Suppressor macrophage (primary cell): ENCODE results near the gene SLCO4A1.

ENCODE experiments used
- DNase-seq, 4 experiments: peaks; one replicate each; pipeline ENCODE4 v3.0.0-alpha.2; 2020 to 2022
- total RNA-seq, 17 experiments: gene quantifications; one replicate each; lab custom pipeline; 2026; ENCODE audit warnings: mixed read lengths in 6 of 17, inconsistent platforms in 3 of 17; lab: John Stamatoyannopoulos, UW

SLCO4A1 gene
- total RNA-seq: 18.2 to 80.9 (median 31.5) reads per million in 17 experiments

DNA sequence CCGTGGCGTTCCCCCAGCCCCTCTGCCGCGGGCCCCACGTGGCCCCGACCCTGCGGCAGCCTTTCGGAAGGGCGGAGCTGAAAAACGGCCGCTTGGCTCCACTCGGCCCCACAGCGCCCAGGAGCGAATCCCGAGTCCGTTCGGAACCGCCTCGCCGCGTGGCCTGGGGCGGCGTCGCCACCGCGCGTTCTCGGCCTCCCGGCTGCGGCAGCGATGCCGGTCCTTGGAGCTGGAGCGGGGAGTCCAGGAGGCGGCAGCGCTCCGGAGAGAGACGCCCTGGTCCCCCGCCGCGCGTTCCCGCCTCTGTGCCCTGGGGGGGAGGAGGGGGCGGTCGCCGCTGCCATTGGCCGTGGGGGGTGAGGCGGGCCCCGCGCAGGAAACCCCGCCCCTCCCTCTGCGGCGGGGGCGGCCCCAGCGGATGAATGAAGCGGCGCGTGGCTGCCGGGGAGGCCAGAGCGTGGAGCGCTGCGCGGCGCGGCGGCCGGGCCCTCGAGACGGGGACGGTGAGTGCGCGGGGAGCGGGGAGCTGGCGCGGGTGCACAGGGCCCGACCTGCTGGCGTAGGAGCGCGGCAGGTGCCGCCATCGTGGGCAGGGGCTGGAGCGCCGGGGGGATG, at the start of gene SLCO4A1:
Gene SLCO4A1, plus strand, starts transcription at position 453 of the 615 bp plus-strand sequence. CDS start 13,952 bp downstream, outside the sequence.
- peak; percentile 76 to 90 (median 84) for DNase-seq

- DNase-seq: no peak
These were observed 49.7 kb upstream of the SLCO4A1 start for GRCh38 chr20:62592506-62593177.

GRCh38 chr20:62593616-62594015, 48.7 kb upstream of the SLCO4A1 start:
- no peak for DNase-seq

GRCh38 chr20:62595069-62595468, 47.2 kb upstream of the SLCO4A1 start:
- DNase-seq: no peak

DNA sequence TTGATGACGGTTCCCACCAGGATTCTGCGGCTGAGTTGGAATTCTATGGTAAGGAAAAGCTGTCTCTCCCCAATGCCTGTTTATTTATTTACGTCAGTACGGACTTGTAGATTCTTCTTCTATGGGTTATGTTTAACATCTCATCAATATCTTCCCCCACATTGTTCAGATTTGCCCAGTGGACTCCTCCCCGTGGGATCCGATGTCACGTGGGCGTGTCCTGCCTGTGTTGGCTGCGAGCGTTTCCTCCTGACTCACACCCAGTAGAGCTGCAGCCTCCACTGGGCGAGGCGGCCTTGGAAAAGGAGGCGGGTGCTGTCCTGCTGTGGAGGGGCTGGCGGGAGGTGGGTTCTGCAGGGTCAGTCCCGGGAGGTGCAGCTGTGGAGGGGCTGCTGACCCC, 46.8 kb upstream of the SLCO4A1 start:
- DNase-seq: peak in 3 of 4 experiments; percentile 49 to 61 (median 60)

DNA sequence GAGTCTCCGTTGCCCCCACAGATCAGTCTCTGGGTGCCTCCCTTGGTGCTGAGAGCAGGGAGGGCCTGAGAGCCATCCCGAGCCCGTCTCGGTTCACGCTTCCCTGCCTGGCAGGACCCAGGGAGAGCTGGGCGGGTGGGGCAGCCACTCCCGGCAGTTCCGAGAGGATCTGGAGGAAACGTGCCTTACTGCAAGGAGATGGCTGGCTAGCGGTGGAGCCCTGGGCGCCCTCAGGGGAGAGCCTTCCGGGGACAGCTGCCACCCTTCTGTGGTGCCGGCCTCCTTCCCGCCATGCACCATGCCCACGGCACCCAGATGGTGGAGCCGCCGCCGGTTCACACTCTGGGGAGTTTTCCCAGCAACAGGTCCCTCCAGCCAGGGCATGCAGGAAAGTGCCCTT, 45.8 kb upstream of the SLCO4A1 start:
- DNase-seq: no peak

- DNase-seq: no peak
These were observed 45.4 kb upstream of the SLCO4A1 start for GRCh38 chr20:62596921-62597320.

DNA sequence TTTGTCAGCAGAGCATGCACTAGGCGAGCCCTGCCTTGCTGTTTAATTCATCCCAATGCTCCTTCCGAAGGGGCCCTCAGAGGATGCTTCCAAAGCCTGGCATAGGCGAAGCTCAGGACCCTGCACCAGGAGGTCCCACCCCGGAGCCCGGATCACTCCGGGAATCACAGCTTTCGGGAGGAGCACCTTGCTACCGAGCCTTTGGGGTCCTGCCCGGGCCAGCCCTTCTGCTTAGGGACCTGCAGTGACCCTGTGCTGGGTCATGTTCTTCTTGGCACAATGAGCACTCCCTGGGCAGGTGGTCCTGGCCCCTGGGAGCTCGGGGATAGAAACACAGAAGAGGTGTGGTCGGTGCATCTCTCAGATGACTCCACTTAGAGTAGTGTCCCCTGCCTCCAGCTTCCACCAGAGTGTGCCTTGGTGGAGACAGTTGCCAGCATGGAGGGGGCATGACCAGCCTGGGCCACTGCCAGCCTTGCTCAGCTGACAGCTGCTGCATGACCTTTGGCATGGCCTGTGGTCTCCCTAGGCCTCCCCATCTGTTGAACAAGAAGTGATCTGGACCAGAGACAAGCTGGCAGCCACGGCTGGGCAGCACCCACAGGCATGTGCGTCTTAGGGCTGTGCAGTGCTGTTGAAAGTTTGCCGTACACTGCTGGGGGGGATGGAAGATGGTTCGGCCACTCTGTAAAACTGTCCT, 44.7 kb upstream of the SLCO4A1 start:
- no peak for DNase-seq

- peak in 2 of 4 experiments; percentile 20 to 47 for DNase-seq
These were observed 43.5 kb upstream of the SLCO4A1 start for GRCh38 chr20:62598761-62599194.

GRCh38 chr20:62599216-62600110, 42.8 kb upstream of the SLCO4A1 start:
- DNase-seq: no peak

- no peak for DNase-seq
These were observed 41.1 kb upstream of the SLCO4A1 start for GRCh38 chr20:62601172-62601571.

DNA sequence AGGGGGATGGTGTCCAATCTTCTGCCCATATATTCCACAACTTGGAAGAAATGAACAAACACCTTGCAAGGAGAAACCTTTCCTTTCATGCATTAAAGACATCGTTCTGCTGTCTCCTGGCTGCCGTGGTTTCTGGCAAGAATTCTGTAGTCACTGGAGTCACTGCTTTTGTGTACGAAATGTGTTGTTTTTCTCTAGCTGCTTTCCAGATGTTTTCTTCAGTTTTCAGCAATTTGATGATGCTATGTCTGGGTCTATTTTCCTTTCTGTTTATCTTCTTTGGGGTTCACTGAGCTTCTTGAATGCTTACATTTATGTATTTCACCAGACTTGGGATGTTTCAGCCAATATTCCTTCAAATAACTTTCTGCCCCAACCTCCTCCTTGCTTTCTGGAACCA, 40.6 kb upstream of the SLCO4A1 start:
- no peak for DNase-seq

- DNase-seq: peak; percentile 74 to 89 (median 87)
These were observed 39.8 kb upstream of the SLCO4A1 start for GRCh38 chr20:62602550-62602949.

DNA sequence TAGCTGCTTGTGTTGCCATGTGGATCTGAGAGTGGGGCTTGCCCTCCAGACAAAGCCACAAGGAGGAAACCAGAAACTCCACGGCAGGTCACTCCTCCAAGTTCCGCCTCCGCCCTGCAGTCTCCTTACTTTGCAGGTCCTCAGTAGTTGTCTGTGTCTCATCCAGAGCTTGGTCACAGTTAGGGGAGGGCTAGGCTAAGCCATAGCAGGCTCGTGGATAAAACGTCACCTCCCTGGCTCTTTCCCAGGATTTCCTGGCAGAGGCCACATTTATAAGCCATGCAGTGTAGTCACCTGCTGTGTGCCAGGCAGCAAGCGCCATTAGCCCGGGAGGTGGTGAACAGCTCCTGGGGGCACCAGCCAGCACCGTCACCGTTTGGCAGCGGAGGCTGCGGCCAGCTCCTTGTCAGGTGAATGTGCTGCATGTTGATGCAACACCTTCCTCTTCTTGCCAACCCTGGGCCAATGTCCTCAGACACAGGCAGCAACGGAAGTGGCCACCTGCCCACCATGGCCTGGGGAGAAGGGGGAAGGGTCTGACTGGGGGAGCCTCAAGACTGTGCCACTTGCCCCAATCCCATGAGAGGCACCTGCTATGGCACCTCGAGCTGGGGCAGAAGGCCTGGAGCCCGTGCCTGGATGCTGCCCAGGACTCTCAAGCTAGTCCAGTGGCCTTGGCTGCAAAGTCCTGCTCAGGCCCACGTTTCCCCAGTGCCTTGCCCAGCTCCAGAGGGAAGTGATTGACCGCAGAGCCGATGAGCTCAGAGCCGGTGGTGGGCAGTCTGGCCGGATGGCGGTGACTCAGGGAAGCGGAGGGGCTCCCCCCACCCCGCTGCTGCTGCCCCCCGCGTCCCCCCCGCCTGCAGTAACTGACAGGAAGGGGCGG, 39.0 kb upstream of the SLCO4A1 start:
- peak; percentile 93 to 97 (median 96) for DNase-seq

DNA sequence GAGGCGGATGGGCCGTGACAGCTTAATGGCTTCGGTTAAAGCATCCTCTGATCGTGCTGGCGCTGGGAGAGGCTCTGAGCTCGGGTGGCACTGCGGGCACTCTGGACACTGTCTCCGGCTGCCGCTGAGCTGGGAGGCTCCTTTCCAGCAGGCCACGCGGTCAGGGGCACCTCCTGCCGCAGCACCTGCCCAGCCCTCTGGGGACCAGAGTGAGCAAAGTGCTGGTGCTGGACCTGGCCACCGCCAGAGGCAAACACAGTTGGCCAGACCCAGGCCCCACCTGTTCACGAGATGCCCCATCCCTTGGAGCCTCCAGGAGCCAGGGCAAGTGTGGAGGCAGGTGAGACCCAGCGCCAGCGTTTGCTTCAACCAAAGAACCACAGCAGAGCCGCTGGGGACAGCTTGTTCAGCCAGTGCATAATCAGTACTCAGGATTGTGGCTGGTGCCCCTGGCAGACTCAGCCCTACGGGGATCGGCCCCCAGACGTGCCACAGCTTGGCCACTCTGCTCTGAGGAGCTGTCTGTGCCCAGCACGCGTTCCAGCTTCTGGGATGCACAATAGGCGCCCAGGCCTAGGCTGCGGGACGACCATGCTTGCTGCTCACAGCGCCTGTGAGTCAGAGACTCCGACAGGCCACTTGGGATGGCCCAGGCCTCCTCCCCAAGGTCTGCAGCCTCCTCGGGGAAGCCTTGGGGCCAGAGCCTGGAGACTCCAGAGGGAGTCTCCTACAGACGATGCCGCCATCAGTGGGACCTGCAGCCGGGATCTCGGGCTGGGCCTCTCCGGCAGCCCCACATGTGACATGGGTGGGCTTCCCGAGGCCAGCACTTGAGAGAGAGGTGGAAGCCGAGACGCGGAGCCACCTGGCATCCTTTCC, 38.2 kb upstream of the SLCO4A1 start:
- DNase-seq: peak in 1 of 4 experiments; percentile 38

- DNase-seq: no peak
These were observed 37.5 kb upstream of the SLCO4A1 start for GRCh38 chr20:62604796-62605195.

DNA sequence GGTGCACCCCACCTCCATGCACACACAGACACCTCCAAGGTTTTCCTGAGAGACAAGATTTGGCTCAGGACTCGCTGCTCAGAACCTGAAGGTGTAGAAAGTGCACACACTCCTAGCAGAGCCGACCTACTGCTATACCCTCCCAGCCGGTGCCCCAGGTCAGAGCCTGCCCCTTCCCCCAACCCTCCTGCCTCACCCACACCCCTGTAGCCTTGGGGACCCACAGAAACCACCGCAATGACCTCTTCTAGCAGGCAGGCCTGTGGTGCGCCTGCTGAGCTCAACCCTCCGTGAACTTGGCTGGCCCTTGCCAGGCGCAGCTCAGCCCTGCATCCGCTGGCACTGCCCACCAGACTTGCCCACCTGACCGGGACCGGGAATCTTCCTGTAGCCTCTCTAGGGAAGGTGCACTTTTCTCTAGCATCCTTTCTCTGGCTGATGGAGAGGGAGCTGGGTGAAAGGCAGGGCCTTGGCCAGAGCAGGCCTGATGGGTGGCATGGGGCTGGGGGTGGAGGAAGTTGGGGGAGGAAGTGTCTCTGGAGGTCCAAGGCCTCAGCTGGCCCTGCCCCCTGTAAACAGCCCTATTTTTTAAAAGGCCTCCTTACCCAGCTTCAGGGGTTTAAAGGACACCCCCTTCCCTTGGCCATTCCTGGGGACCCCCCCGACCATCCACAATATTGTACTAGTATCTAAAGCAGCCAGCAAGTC, 36.9 kb upstream of the SLCO4A1 start:
- DNase-seq: peak in 2 of 4 experiments; percentile 62

DNA sequence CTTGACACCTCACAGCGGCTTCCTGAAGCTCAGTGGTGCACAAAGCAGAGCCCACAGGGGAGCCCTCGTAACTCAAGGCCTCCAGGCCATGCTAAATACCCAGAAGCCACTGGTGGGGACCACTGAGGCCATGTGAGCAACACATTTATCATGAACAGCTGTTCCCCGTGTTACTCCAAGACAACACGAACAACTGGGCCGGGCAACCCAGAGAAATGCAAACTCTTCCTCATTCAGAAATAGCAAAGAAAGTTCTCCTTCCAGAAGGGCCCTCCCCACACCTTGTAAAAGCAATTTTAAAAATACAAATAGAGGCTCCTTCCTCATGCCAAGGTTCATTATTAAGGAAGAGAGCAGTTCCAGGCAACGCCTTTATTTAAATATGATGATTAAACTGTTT, 36.3 kb upstream of the SLCO4A1 start:
- peak; percentile 46 to 76 (median 67) for DNase-seq

GRCh38 chr20:62606551-62607201, 35.6 kb upstream of the SLCO4A1 start:
- no peak for DNase-seq
